Esophagus muscularis mucosa (tissue), 4 donors: ENCODE results near the gene ARHGAP30. TPM values are rescaled to one million over a fixed set of nuclear protein-coding genes. Genes with fewer than 3 reads are reported as not detected.

Source experiments
- DNase-seq: peaks from one replicate; pipeline ENCODE4 v3.0.0-alpha.2; 2017; ENCODE audit errors: extremely low spot score
- H3K27ac ChIP-seq, 4 donors: fragments of 200-600 bp; sonication (generic); replicated peaks in 1 of 4; 1 replicate in 3 of 4; 2 replicates in 1 of 4; pipeline ENCODE4 v1.5.1; 2016 to 2019; ENCODE audit warnings: mild to moderate bottlenecking in 1 of 4
- H3K27me3 ChIP-seq, 4 donors: fragments of 200-600 bp; sonication (generic); one replicate each; pipeline versions ENCODE4 v1.5.1 to v1.6.0; 2016 to 2019
- H3K36me3 ChIP-seq, 4 donors: fragments of 200-600 bp; sonication (generic); one replicate each; pipeline ENCODE4 v1.5.1; 2016 to 2019
- H3K4me1 ChIP-seq, 4 donors: fragments of 200-600 bp; sonication (generic); one replicate each; pipeline ENCODE4 v1.5.1; 2016 to 2019
- H3K4me3 ChIP-seq, 4 donors: fragments of 200-600 bp; sonication (generic); 1 replicate in 2 of 4; 2 replicates in 2 of 4; pipeline ENCODE4 v1.5.1; 2016 to 2019; ENCODE audit warnings: mild to moderate bottlenecking in 4 of 4, moderate library complexity in 1 of 4
- H3K9me3 ChIP-seq, 4 donors: fragments of 200-600 bp; sonication (generic); 1 replicate in 3 of 4; 2 replicates in 1 of 4; pipeline ENCODE4 v1.5.1; 2016 to 2019
- CTCF ChIP-seq, 3 experiments: fragments of 200-600 bp in 2 of 3; fragments of 450-650 bp in 1 of 3; sonication (generic) in 2 of 3; IDR thresholded peaks; one replicate each; pipeline ENCODE4 v1.5.1; 2017 to 2019; ENCODE audit warnings: antibody characterized with exemption in 3 of 3, mild to moderate bottlenecking in 2 of 3, moderate library complexity in 1 of 3
- EP300 ChIP-seq: sonication (generic); formaldehyde crosslinking; IDR thresholded peaks from one replicate; pipeline ENCODE4 v1.6.1; 2017; ENCODE audit warnings: antibody characterized with exemption
- POLR2A ChIP-seq: fragments of 450-650 bp; IDR thresholded peaks from one replicate; pipeline ENCODE4 v1.6.1; 2017; ENCODE audit warnings: antibody characterized with exemption, moderate library complexity, mild to moderate bottlenecking, low read depth
- POLR2AphosphoS5 ChIP-seq, 2 donors: sonication (generic); formaldehyde crosslinking; IDR thresholded peaks; one replicate each; pipeline ENCODE4 v1.6.1; 2017; ENCODE audit warnings: antibody characterized with exemption in 2 of 2
- WGBS: methylation state at CpG from one replicate; pipeline ENCODE4 v1.1.5; 2018; 5-methylcytosine and 5-hydroxymethylcytosine counted together
- intact Hi-C: fragments of 100-400 bp; cut with DNase I; formaldehyde crosslinking; loops from one replicate; pipeline ENCODE4 v1.15.1; 2023
- total RNA-seq, 4 donors: library from RNA; depleted of rRNA; stranded (reverse); fragments of >200 nt; gene quantifications; one replicate each; pipeline versions ENCODE4 v1.1.0 to v1.2.1, GENCODE V29; 2016

Gene ARHGAP30
- total RNA-seq, 4 donors from 2014 or later = 4.6 to 14.1 (median 6.9) TPM

- Histone ChIP-seq H3K36me3 (no peaks in the 10 kb centered on the region), H3K27ac (no peak overlapping the region), H3K4me3 (no peak overlapping the region), H3K9me3 (no peaks in the 10 kb centered on the region), H3K27me3 (peaks cover 0 to 31% (median 0%) of the 10 kb centered on the region in 4 donors), H3K4me1 (no peaks in the 10 kb centered on the region)
- WGBS = 94% methylated on average over 4 of the region's 4 CpGs
- no peak for DNase-seq
- no peak for TF ChIP-seq CTCF (IDR thresholded peaks at IDR 0.05)
- TF ChIP-seq EP300 = no peak
- TF ChIP-seq POLR2AphosphoS5 (IDR thresholded peaks at IDR 0.05) = no peak
- intact Hi-C loops = no loop called here
Measured at GRCh38 chr1:161061419-161061818, 8.3 kb downstream of the ARHGAP30 start.

- Histone ChIP-seq H3K36me3 (no peaks in the 10 kb centered on the region), H3K4me1 (no peaks in the 10 kb centered on the region), H3K9me3 (no peaks in the 10 kb centered on the region), H3K4me3 (no peak overlapping the region), H3K27ac (no peak overlapping the region), H3K27me3 (peaks cover 0 to 33% (median 0%) of the 10 kb centered on the region in 4 donors)
- intact Hi-C loops = no loop called here
- no peak for DNase-seq
- 86% methylated on average over 6 of the region's 6 CpGs for WGBS
- TF ChIP-seq POLR2A (no peak), POLR2AphosphoS5 (IDR thresholded peaks at IDR 0.05) (no peak), CTCF (IDR thresholded peaks at IDR 0.05) (no peak), EP300 (no peak)
Measured at GRCh38 chr1:161059293-161059692, 10.4 kb downstream of the ARHGAP30 start.

- Histone ChIP-seq H3K4me1 (no peaks in the 10 kb centered on the region), H3K27ac (no peak overlapping the region), H3K9me3 (no peaks in the 10 kb centered on the region), H3K4me3 (no peak overlapping the region), H3K27me3 (peaks cover 0 to 42% (median 0%) of the 10 kb centered on the region in 4 donors), H3K36me3 (no peaks in the 10 kb centered on the region)
- WGBS = 97% methylated on average over 7 of the region's 7 CpGs
- intact Hi-C loops = no loop called here
- TF ChIP-seq EP300 (no peak), POLR2A (no peak), CTCF (IDR thresholded peaks at IDR 0.05) (no peak)
- DNase-seq = no peak
Measured at GRCh38 chr1:161054805-161055204, 14.9 kb downstream of the ARHGAP30 start.

- intact Hi-C loops = no loop called here
- WGBS = 90% methylated on average over 4 of the region's 4 CpGs
Measured at GRCh38 chr1:161054232-161054631, 15.5 kb downstream of the ARHGAP30 start.

More at GRCh38 chr1:161054232-161054631, 15.5 kb downstream of the ARHGAP30 start:
- TF ChIP-seq CTCF (IDR thresholded peaks at IDR 0.05) = no peak
- no peaks in the 10 kb centered on the region for H3K9me3 ChIP-seq
- no peaks in the 10 kb centered on the region for H3K36me3 ChIP-seq
- no peak overlapping the region for H3K27ac ChIP-seq
- no peaks in the 10 kb centered on the region for H3K4me1 ChIP-seq
- no peak overlapping the region for H3K4me3 ChIP-seq
- DNase-seq = no peak
- H3K27me3 ChIP-seq = peaks cover 0 to 42% (median 0%) of the 10 kb centered on the region in 4 donors
